K562 (cell line): Measurements from ENCODE around the gene HIPK2. TPM values are rescaled to one million over a fixed set of nuclear protein-coding genes. Genes with fewer than 3 reads are reported as not detected.
A peak's percentile ranks its signal among the peaks of the same experiment; 100 is the strongest.

ENCODE experiments used
- CAMTA2 ChIP-seq: fragments of 250-450 bp; sonication (Bioruptor Pico); conservative IDR thresholded peaks from 2 replicates; pipeline ENCODE4 v1.5.1; 2022
- CSDE1 ChIP-seq, 2 experiments: fragments of 450-650 bp; IDR thresholded peaks; 2 replicates each; pipeline ENCODE4 v1.6.1; 2016; ENCODE audit warnings: mild to moderate bottlenecking in 1 of 2
- HMGXB4 ChIP-seq: sonication (generic); formaldehyde crosslinking; IDR thresholded peaks from 2 replicates; pipeline ENCODE4 v1.8.1; 2023; ENCODE audit warnings: mild to moderate bottlenecking, missing genetic modification reagents
- JUN ChIP-seq, 2 experiments: sonication (generic) in 1 of 2; formaldehyde crosslinking in 1 of 2; IDR thresholded peaks; 2 replicates each; pipeline versions ENCODE4 v1.6.1 to v1.8.0; 2012 to 2022; ENCODE audit warnings: borderline replicate concordance in 2 of 2, mild to moderate bottlenecking in 2 of 2, improper control_type of control experiment in 1 of 2, low read depth in 1 of 2, low read length in 1 of 2, missing genetic modification reagents in 1 of 2
- NR0B1 ChIP-seq: fragments of 450-650 bp; IDR thresholded peaks from one replicate; pipeline ENCODE4 v1.6.1; 2018; ENCODE audit warnings: mild to moderate bottlenecking, moderate library complexity; ENCODE audit not compliant: partially characterized antibody
- RFX7 ChIP-seq: fragments of 250-450 bp; sonication (Bioruptor Pico); IDR thresholded peaks from 2 replicates; pipeline ENCODE4 v1.5.1; 2021; ENCODE audit warnings: mild to moderate bottlenecking
- RUNX1 ChIP-seq: sonication (generic); IDR thresholded peaks from 2 replicates; pipeline ENCODE4 v1.6.1; 2016; ENCODE audit warnings: antibody characterized with exemption, low read depth
- SLC30A9 ChIP-seq: fragments of 250-450 bp; sonication (Bioruptor Pico); IDR thresholded peaks from 2 replicates; pipeline ENCODE4 v1.8.0; 2022; ENCODE audit warnings: mild to moderate bottlenecking, moderate library complexity
- SMAD4 ChIP-seq: fragments of 250-450 bp; sonication (Bioruptor Pico); conservative IDR thresholded peaks from 2 replicates; pipeline ENCODE4 v1.8.0; 2021; ENCODE audit warnings: inconsistent platforms, mild to moderate bottlenecking, moderate library complexity
- STAT5B ChIP-seq: fragments of 250-450 bp; sonication (Bioruptor Pico); IDR thresholded peaks from 2 replicates; pipeline ENCODE4 v1.8.0; 2021; ENCODE audit warnings: mild to moderate bottlenecking, inconsistent platforms
- TAF9B ChIP-seq: fragments of 450-650 bp; IDR thresholded peaks from 2 replicates; pipeline ENCODE4 v1.6.1; 2018; ENCODE audit warnings: mild to moderate bottlenecking; ENCODE audit not compliant: partially characterized antibody
- ZNF23 ChIP-seq: fragments of 250-450 bp; sonication (Bioruptor Pico); IDR thresholded peaks from 2 replicates; pipeline ENCODE4 v1.4.0; 2020; ENCODE audit warnings: mild to moderate bottlenecking
- ZNF41 ChIP-seq: fragments of 250-450 bp; sonication (Bioruptor Pico); conservative IDR thresholded peaks from 2 replicates; pipeline ENCODE4 v1.4.0; 2020; ENCODE audit warnings: mild to moderate bottlenecking
- ZNF592 ChIP-seq: fragments of 450-650 bp; IDR thresholded peaks from 2 replicates; pipeline ENCODE4 v1.6.1; 2017; ENCODE audit warnings: antibody characterized with exemption, mild to moderate bottlenecking
- ZNF830 ChIP-seq: fragments of 250-450 bp; sonication (Bioruptor Pico); IDR thresholded peaks from 2 replicates; pipeline ENCODE4 v1.5.0; 2021; ENCODE audit warnings: mild to moderate bottlenecking
- polyA plus RNA-seq, 8 experiments: library from polyadenylated mRNA; depleted of rRNA in 4 of 8; stranded (reverse) in 5 of 8; unstranded in 3 of 8; fragments of >200 nt; fragmentation: Nextera tagmentation in 2 of 8; fragmentation: Illumina TruSeq in 1 of 8; extraction: Ambion mirVana in 2 of 8; extraction: Trizol in 1 of 8; gene quantifications; 2 replicates each; pipeline versions ENCODE4 v1.2.1 to v1.2.3, GENCODE V29; 2011 to 2014; ENCODE audit warnings: inconsistent platforms in 1 of 8, missing spikeins in 1 of 8
- total RNA-seq, 7 experiments: library from RNA; depleted of rRNA in 6 of 7; stranded (reverse); fragments of >200 nt in 6 of 7; fragmentation: Illumina TruSeq in 2 of 7; extraction: Trizol in 2 of 7; gene quantifications; 2 replicates each; pipeline versions ENCODE4 v1.2.1 to v1.2.3, GENCODE V29; 2011 to 2021; ENCODE audit warnings: low replicate concordance in 1 of 7
- TF ChIP-seq, protein P1 (sequence below): fragments of 250-450 bp; sonication (Bioruptor Pico); IDR thresholded peaks from 2 replicates; pipeline ENCODE4 v1.5.0; 2022; ENCODE audit warnings: mild to moderate bottlenecking
- TF ChIP-seq, protein P2 (sequence below): fragments of 450-650 bp; formaldehyde crosslinking; IDR thresholded peaks from 2 replicates; pipeline ENCODE4 v1.4.0; 2020; ENCODE audit warnings: mild to moderate bottlenecking, mixed read lengths

HIPK2 gene
- total and polyA plus RNA-seq, 9 of the 15 experiments (the other 6 are each of a cell fraction or from before 2014, with no cell fraction given), result 0.69 to 19.8 (median 5.1) TPM

GRCh38 chr7:139602143-139602722 is 175.6 kb downstream of the HIPK2 start (continued):
- TF ChIP-seq JUN (IDR thresholded peaks at IDR 0.05; ENCODE audit: borderline replicate concordance, low read depth, low read length) (no peak), JUN (CRISPR knock-in tag; IDR thresholded peaks at IDR 0.05; ENCODE audit: borderline replicate concordance) (no peak), ZNF41 (CRISPR knock-in tag) (no peak), RUNX1 (no peak), ZNF830 (CRISPR knock-in tag) (no peak), NR0B1 (no peak), RFX7 (no peak), ZNF23 (CRISPR knock-in tag) (no peak), STAT5B (CRISPR knock-in tag) (no peak), SLC30A9 (no peak), SMAD4 (0 out of 2 replicates have a peak, but pooled peaks have one; percentile 13), HMGXB4 (no peak), CSDE1 (IDR thresholded peaks at IDR 0.05) (no peak), ZNF592 (no peak), TAF9B (no peak), CAMTA2 (no peak)
- TF ChIP-seq, protein P1, sequence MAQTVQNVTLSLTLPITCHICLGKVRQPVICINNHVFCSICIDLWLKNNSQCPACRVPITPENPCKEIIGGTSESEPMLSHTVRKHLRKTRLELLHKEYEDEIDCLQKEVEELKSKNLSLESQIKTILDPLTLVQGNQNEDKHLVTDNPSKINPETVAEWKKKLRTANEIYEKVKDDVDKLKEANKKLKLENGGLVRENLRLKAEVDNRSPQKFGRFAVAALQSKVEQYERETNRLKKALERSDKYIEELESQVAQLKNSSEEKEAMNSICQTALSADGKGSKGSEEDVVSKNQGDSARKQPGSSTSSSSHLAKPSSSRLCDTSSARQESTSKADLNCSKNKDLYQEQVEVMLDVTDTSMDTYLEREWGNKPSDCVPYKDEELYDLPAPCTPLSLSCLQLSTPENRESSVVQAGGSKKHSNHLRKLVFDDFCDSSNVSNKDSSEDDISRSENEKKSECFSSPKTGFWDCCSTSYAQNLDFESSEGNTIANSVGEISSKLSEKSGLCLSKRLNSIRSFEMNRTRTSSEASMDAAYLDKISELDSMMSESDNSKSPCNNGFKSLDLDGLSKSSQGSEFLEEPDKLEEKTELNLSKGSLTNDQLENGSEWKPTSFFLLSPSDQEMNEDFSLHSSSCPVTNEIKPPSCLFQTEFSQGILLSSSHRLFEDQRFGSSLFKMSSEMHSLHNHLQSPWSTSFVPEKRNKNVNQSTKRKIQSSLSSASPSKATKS, result no peak
- TF ChIP-seq, protein P2, sequence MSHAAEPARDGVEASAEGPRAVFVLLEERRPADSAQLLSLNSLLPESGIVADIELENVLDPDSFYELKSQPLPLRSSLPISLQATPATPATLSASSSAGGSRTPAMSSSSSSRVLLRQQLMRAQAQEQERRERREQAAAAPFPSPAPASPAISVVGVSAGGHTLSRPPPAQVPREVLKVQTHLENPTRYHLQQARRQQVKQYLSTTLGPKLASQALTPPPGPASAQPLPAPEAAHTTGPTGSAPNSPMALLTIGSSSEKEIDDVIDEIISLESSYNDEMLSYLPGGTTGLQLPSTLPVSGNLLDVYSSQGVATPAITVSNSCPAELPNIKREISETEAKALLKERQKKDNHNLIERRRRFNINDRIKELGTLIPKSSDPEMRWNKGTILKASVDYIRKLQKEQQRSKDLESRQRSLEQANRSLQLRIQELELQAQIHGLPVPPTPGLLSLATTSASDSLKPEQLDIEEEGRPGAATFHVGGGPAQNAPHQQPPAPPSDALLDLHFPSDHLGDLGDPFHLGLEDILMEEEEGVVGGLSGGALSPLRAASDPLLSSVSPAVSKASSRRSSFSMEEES (CRISPR knock-in tag), result no peak
